Measurements from ENCODE around the gene MYLK. TPM values are rescaled to one million over a fixed set of nuclear protein-coding genes. Genes with fewer than 3 reads are reported as not detected.

Gene MYLK
- total RNA-seq, 2 donors from 2014 or later, result 30.5 to 85.1 TPM

- TF ChIP-seq, protein P1, sequence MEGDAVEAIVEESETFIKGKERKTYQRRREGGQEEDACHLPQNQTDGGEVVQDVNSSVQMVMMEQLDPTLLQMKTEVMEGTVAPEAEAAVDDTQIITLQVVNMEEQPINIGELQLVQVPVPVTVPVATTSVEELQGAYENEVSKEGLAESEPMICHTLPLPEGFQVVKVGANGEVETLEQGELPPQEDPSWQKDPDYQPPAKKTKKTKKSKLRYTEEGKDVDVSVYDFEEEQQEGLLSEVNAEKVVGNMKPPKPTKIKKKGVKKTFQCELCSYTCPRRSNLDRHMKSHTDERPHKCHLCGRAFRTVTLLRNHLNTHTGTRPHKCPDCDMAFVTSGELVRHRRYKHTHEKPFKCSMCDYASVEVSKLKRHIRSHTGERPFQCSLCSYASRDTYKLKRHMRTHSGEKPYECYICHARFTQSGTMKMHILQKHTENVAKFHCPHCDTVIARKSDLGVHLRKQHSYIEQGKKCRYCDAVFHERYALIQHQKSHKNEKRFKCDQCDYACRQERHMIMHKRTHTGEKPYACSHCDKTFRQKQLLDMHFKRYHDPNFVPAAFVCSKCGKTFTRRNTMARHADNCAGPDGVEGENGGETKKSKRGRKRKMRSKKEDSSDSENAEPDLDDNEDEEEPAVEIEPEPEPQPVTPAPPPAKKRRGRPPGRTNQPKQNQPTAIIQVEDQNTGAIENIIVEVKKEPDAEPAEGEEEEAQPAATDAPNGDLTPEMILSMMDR (IDR thresholded peaks at IDR 0.05), result no peak
- DNase-seq (ENCODE audit: low spot score), result no peak
- Histone ChIP-seq H3K27ac (peak overlapping the region; percentile 52 to 59), H3K4me3 (no peak overlapping the region), H3K36me3 (no peaks in the 10 kb centered on the region), H3K4me1 (peaks cover 0 to 72% of the 10 kb centered on the region in 2 donors), H3K9me3 (no peaks in the 10 kb centered on the region), H3K27me3 (no peaks in the 10 kb centered on the region)
Observed at GRCh38 chr3:123657568-123657967, 226.6 kb downstream of the MYLK start.

DNA sequence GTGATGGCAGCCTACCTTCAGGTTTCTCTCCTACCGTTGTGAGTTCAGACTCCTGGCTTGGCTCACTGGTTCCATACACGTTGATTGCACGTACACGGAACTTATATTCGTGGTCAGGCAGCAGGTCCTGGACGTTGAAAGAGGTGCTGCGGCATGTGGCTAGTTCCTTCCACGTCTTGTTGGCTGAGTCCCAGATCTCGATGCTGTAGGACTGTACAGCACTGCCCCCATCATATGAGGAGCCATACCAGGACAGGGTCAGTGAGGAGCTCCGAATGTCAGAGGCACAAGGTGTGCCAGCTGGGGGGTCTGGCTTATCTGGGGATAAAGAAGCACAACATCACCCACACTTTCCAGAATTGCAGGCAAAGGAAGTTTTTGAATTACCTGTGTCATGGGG, 227.0 kb downstream of the MYLK start:
- no peaks in the 10 kb centered on the region for H3K36me3 ChIP-seq
- H3K4me1 ChIP-seq, result peaks cover 0 to 74% of the 10 kb centered on the region in 2 donors
- TF ChIP-seq, protein P1 (IDR thresholded peaks at IDR 0.05), result no peak
- DNase-seq (ENCODE audit: low spot score), result no peak
- H3K9me3 ChIP-seq, result no peaks in the 10 kb centered on the region
- no peak overlapping the region for H3K4me3 ChIP-seq
- no peaks in the 10 kb centered on the region for H3K27me3 ChIP-seq
- H3K27ac ChIP-seq, result peak overlapping the region in 1 of 2 donors; percentile 52

DNA sequence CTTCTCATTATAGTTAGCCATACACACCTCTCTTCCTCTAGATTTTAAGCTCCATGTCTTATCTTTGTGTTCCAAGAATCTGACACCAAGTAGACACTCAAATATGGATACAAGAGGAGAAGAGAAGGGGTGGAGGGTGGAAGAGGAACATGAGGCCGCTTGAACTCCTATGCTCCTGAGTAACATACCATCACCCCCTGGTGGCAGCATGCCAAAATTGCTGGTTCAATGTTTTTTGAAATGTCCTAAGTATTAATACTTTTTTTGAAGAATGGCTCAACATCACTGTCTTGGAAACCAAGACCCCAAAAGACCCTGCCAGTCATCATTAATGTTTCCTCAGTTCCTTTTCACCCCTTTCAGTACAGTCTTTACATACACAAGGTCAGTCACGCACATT, 227.4 kb downstream of the MYLK start:
- Histone ChIP-seq H3K4me3 (no peak overlapping the region), H3K4me1 (peaks cover 0 to 69% of the 10 kb centered on the region in 2 donors), H3K36me3 (no peaks in the 10 kb centered on the region), H3K27ac (peak overlapping the region in 1 of 2 donors; percentile 52), H3K27me3 (no peaks in the 10 kb centered on the region), H3K9me3 (no peaks in the 10 kb centered on the region)
- DNase-seq (ENCODE audit: low spot score), result no peak
- TF ChIP-seq, protein P1 (IDR thresholded peaks at IDR 0.05), result no peak

DNA sequence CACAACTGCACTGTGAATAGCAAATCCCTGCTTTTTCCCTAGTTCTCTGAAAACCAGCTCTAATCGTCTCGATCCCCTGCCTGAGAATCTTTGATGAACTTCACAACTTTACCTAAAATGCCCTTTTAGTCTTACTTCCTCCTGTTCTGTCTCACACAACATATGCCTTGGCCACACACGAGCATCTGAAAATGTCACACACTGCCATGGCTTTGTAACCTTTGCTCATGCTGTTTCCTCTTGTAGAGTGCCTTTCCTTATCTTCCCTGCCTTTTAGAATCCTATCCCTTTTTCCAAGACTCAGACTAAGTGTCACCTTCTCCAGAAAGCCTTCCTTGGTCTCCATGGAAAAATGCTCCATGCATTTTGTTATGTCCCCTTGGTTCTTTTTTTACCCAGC, 227.9 kb downstream of the MYLK start:
- no peaks in the 10 kb centered on the region for H3K36me3 ChIP-seq
- H3K27ac ChIP-seq, result no peak overlapping the region
- no peak overlapping the region for H3K4me3 ChIP-seq
- TF ChIP-seq, protein P1 (IDR thresholded peaks at IDR 0.05), result no peak
- no peak for DNase-seq (ENCODE audit: low spot score)
- peaks cover 0 to 65% of the 10 kb centered on the region in 2 donors for H3K4me1 ChIP-seq
- no peaks in the 10 kb centered on the region for H3K27me3 ChIP-seq
- no peaks in the 10 kb centered on the region for H3K9me3 ChIP-seq

- no peaks in the 10 kb centered on the region for H3K27me3 ChIP-seq
- no peak for DNase-seq (ENCODE audit: low spot score)
- TF ChIP-seq, protein P1 (IDR thresholded peaks at IDR 0.05), result no peak
- no peak overlapping the region for H3K4me3 ChIP-seq
- H3K4me1 ChIP-seq, result peaks cover 0 to 56% of the 10 kb centered on the region in 2 donors
- no peaks in the 10 kb centered on the region for H3K36me3 ChIP-seq
- H3K9me3 ChIP-seq, result no peaks in the 10 kb centered on the region
- H3K27ac ChIP-seq, result no peak overlapping the region
Observed at GRCh38 chr3:123655400-123655799, 228.7 kb downstream of the MYLK start.

DNA sequence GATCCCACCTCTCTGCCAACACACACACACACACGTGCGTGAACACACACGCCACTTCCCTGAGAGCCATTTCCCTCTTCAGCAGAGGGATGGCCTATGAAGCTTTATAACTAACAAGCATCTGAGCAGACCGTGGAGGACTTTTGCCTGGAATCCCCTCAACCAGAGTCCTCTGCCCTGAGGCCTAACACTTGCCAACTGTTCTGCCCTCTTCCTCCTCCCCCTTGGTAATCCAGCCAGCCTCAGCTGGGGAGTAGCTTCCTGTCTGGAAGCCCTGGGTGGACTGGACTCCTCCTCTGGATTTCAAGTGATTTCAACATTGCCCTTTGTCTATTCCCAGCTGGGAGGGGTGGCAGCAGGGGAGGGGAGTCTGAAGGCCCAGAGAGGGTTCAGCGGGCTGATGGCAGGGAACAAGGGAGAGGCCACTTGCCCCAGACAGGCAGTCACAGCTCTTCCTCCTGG, 230.9 kb downstream of the MYLK start:
- Histone ChIP-seq H3K4me1 (peaks cover 0 to 35% of the 10 kb centered on the region in 2 donors), H3K36me3 (no peaks in the 10 kb centered on the region)

More for the DNA sequence above, 230.9 kb downstream of the MYLK start:
- TF ChIP-seq, protein P1 (IDR thresholded peaks at IDR 0.05), result no peak
- no peak overlapping the region for H3K4me3 ChIP-seq
- no peaks in the 10 kb centered on the region for H3K9me3 ChIP-seq
- H3K27me3 ChIP-seq, result no peaks in the 10 kb centered on the region
- DNase-seq (ENCODE audit: low spot score), result peak; percentile 73
- H3K27ac ChIP-seq, result peak overlapping the region; percentile 57 to 72
